ENCODE measurements around the gene MRPS25. TPM values are rescaled to one million over a fixed set of nuclear protein-coding genes. Genes with fewer than 3 reads are reported as not detected.

The MRPS25 gene
- total and polyA plus RNA-seq, 2 experiments from 2014 or later: 47.9 to 75.0 TPM

GRCh38 chr3:15086699-15087098 lies 21.6 kb upstream of the MRPS25 start:
- Histone ChIP-seq H3F3A (replicated peaks; ENCODE audit: low read depth) (no peaks in the 10 kb centered on the region), H3K4me3 (no peak overlapping the region), H4K20me1 (replicated peaks; ENCODE audit: insufficient read depth) (no peaks in the 10 kb centered on the region; the same call in 1 of the 2 replicates), H3K9me2 (ENCODE audit: insufficient read depth) (no peaks in the 10 kb centered on the region), H2AFZ (no peak overlapping the region), H3K79me2 (replicated peaks; ENCODE audit: insufficient read depth) (no peaks in the 10 kb centered on the region), H3K4me1 (ENCODE audit: insufficient read depth) (no peaks in the 10 kb centered on the region), H3K27me3 (ENCODE audit: insufficient read depth) (no peaks in the 10 kb centered on the region), H3K36me3 (ENCODE audit: insufficient read depth) (peaks cover 5% of the 10 kb centered on the region; the same call in 1 of the 2 replicates), H3K27ac (ENCODE audit: low read depth) (no peak overlapping the region), H3K4me2 (no peak overlapping the region)
- Mint-ChIP-seq H3K36me3 (ENCODE audit: low read depth) (peaks cover 28% of the 10 kb centered on the region), H3K4me3 (no peak overlapping the region), H3K27me3 (ENCODE audit: insufficient read depth, low read depth, poor library complexity) (no peaks in the 10 kb centered on the region), H3K9me3 (no peaks in the 10 kb centered on the region), H3K27ac (no peak overlapping the region), H3K4me1 (no peaks in the 10 kb centered on the region)
- ATAC-seq (no peak), DNase-seq (ENCODE audit: low spot score) (no peak)
- TF ChIP-seq JUNB (IDR thresholded peaks at IDR 0.05; ENCODE audit: unreplicated experiment) (no peak), POLR2AphosphoS5 (IDR thresholded peaks at IDR 0.05; ENCODE audit: low read depth) (no peak), ZNF114 (CRISPR knock-in tag; IDR thresholded peaks at IDR 0.05) (no peak), EZH2phosphoT487 (IDR thresholded peaks at IDR 0.05; ENCODE audit: unreplicated experiment) (no peak), EZH2 (IDR thresholded peaks at IDR 0.05; ENCODE audit: low read depth, unreplicated experiment) (no peak), NANOG (IDR thresholded peaks at IDR 0.05; ENCODE audit: borderline replicate concordance) (no peak), CREB1 (CRISPR knock-in tag; IDR thresholded peaks at IDR 0.05; ENCODE audit: low read depth) (no peak), STAT1 (IDR thresholded peaks at IDR 0.05; ENCODE audit: unreplicated experiment) (no peak)
- TF ChIP-seq, protein P1, sequence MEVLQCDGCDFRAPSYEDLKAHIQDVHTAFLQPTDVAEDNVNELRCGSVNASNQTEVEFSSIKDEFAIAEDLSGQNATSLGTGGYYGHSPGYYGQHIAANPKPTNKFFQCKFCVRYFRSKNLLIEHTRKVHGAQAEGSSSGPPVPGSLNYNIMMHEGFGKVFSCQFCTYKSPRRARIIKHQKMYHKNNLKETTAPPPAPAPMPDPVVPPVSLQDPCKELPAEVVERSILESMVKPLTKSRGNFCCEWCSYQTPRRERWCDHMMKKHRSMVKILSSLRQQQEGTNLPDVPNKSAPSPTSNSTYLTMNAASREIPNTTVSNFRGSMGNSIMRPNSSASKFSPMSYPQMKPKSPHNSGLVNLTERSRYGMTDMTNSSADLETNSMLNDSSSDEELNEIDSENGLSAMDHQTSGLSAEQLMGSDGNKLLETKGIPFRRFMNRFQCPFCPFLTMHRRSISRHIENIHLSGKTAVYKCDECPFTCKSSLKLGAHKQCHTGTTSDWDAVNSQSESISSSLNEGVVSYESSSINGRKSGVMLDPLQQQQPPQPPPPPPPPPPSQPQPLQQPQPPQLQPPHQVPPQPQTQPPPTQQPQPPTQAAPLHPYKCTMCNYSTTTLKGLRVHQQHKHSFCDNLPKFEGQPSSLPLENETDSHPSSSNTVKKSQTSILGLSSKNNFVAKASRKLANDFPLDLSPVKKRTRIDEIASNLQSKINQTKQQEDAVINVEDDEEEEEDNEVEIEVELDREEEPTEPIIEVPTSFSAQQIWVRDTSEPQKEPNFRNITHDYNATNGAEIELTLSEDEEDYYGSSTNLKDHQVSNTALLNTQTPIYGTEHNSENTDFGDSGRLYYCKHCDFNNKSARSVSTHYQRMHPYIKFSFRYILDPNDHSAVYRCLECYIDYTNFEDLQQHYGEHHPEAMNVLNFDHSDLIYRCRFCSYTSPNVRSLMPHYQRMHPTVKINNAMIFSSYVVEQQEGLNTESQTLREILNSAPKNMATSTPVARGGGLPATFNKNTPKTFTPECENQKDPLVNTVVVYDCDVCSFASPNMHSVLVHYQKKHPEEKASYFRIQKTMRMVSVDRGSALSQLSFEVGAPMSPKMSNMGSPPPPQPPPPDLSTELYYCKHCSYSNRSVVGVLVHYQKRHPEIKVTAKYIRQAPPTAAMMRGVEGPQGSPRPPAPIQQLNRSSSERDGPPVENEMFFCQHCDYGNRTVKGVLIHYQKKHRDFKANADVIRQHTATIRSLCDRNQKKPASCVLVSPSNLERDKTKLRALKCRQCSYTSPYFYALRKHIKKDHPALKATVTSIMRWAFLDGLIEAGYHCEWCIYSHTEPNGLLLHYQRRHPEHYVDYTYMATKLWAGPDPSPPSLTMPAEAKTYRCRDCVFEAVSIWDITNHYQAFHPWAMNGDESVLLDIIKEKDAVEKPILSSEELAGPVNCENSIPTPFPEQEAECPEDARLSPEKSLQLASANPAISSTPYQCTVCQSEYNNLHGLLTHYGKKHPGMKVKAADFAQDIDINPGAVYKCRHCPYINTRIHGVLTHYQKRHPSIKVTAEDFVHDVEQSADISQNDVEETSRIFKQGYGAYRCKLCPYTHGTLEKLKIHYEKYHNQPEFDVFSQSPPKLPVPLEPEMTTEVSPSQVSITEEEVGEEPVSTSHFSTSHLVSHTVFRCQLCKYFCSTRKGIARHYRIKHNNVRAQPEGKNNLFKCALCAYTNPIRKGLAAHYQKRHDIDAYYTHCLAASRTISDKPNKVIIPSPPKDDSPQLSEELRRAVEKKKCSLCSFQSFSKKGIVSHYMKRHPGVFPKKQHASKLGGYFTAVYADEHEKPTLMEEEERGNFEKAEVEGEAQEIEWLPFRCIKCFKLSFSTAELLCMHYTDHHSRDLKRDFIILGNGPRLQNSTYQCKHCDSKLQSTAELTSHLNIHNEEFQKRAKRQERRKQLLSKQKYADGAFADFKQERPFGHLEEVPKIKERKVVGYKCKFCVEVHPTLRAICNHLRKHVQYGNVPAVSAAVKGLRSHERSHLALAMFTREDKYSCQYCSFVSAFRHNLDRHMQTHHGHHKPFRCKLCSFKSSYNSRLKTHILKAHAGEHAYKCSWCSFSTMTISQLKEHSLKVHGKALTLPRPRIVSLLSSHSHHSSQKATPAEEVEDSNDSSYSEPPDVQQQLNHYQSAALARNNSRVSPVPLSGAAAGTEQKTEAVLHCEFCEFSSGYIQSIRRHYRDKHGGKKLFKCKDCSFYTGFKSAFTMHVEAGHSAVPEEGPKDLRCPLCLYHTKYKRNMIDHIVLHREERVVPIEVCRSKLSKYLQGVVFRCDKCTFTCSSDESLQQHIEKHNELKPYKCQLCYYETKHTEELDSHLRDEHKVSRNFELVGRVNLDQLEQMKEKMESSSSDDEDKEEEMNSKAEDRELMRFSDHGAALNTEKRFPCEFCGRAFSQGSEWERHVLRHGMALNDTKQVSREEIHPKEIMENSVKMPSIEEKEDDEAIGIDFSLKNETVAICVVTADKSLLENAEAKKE (CRISPR knock-in tag; IDR thresholded peaks at IDR 0.05): no peak
- TF ChIP-seq, protein P2, sequence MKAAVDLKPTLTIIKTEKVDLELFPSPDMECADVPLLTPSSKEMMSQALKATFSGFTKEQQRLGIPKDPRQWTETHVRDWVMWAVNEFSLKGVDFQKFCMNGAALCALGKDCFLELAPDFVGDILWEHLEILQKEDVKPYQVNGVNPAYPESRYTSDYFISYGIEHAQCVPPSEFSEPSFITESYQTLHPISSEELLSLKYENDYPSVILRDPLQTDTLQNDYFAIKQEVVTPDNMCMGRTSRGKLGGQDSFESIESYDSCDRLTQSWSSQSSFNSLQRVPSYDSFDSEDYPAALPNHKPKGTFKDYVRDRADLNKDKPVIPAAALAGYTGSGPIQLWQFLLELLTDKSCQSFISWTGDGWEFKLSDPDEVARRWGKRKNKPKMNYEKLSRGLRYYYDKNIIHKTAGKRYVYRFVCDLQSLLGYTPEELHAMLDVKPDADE (IDR thresholded peaks at IDR 0.05): no peak
- TF ChIP-seq, protein P3, sequence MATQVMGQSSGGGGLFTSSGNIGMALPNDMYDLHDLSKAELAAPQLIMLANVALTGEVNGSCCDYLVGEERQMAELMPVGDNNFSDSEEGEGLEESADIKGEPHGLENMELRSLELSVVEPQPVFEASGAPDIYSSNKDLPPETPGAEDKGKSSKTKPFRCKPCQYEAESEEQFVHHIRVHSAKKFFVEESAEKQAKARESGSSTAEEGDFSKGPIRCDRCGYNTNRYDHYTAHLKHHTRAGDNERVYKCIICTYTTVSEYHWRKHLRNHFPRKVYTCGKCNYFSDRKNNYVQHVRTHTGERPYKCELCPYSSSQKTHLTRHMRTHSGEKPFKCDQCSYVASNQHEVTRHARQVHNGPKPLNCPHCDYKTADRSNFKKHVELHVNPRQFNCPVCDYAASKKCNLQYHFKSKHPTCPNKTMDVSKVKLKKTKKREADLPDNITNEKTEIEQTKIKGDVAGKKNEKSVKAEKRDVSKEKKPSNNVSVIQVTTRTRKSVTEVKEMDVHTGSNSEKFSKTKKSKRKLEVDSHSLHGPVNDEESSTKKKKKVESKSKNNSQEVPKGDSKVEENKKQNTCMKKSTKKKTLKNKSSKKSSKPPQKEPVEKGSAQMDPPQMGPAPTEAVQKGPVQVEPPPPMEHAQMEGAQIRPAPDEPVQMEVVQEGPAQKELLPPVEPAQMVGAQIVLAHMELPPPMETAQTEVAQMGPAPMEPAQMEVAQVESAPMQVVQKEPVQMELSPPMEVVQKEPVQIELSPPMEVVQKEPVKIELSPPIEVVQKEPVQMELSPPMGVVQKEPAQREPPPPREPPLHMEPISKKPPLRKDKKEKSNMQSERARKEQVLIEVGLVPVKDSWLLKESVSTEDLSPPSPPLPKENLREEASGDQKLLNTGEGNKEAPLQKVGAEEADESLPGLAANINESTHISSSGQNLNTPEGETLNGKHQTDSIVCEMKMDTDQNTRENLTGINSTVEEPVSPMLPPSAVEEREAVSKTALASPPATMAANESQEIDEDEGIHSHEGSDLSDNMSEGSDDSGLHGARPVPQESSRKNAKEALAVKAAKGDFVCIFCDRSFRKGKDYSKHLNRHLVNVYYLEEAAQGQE (IDR thresholded peaks at IDR 0.05; ENCODE audit: unreplicated experiment): no peak

All from GM23338 (cell line).